H1 (cell line): ENCODE results near the gene EDEM1.

Experiments used
- ATF3 ChIP-seq: IDR thresholded peaks from 2 replicates; pipeline ENCODE4 v1.6.1; 2011; ENCODE audit warnings: low read depth, mild to moderate bottlenecking, low read length; ENCODE audit not compliant: insufficient read depth
- BCL11A ChIP-seq, 2 experiments: IDR thresholded peaks; one replicate each; pipeline ENCODE4 v1.6.1; 2011; ENCODE audit warnings: low read depth in 2 of 2, low read length in 2 of 2, mild to moderate bottlenecking in 2 of 2
- CTCF ChIP-seq, 3 experiments: IDR thresholded peaks; 1 replicate in 2 of 3; 2 replicates in 1 of 3; pipeline versions ENCODE4 v1.5.1 to v1.6.1; 2011; ENCODE audit warnings: low read length in 3 of 3, mild to moderate bottlenecking in 3 of 3, inconsistent platforms in 2 of 3, low read depth in 1 of 3, moderate library complexity in 1 of 3; ENCODE audit not compliant: insufficient read depth in 1 of 3; ENCODE audit errors: control extremely low read depth in 1 of 3
- EP300 ChIP-seq, 2 experiments: IDR thresholded peaks; 1 replicate in 1 of 2; 2 replicates in 1 of 2; pipeline ENCODE4 v1.6.1; 2011 to 2012; ENCODE audit warnings: low read depth in 2 of 2, low read length in 2 of 2, mild to moderate bottlenecking in 2 of 2, borderline replicate concordance in 1 of 2, inconsistent platforms in 1 of 2, moderate library complexity in 1 of 2
- EZH2 ChIP-seq: fragments of 200-600 bp; sonication (generic); IDR thresholded peaks from 2 replicates; pipeline ENCODE4 v1.7.1; 2012; ENCODE audit warnings: low read depth, mild to moderate bottlenecking, moderate library complexity, low read length, inconsistent platforms; ENCODE audit not compliant: severe bottlenecking
- FOSL1 ChIP-seq: IDR thresholded peaks from 2 replicates; pipeline ENCODE4 v1.6.1; 2011; ENCODE audit warnings: mild to moderate bottlenecking, low read depth, low read length, moderate library complexity; ENCODE audit not compliant: insufficient read depth
- POLR2A ChIP-seq, 2 experiments: IDR thresholded peaks; 1 replicate in 1 of 2; 2 replicates in 1 of 2; pipeline ENCODE4 v1.6.1; 2011; ENCODE audit warnings: low read depth in 2 of 2, low read length in 2 of 2, mild to moderate bottlenecking in 2 of 2; ENCODE audit errors: control extremely low read depth in 1 of 2
- RAD21 ChIP-seq, 2 experiments: IDR thresholded peaks in 1 of 2; conservative IDR thresholded peaks in 1 of 2; 2 replicates each; pipeline ENCODE4 v1.6.1; 2011; ENCODE audit warnings: low read depth in 2 of 2, low read length in 2 of 2, improper control_type of control experiment in 1 of 2, inconsistent platforms in 1 of 2, mild to moderate bottlenecking in 1 of 2, moderate library complexity in 1 of 2
- RFX5 ChIP-seq: IDR thresholded peaks from 2 replicates; pipeline ENCODE4 v1.6.1; 2011; ENCODE audit warnings: low read depth, low read length, improper control_type of control experiment, borderline replicate concordance
- SP1 ChIP-seq: IDR thresholded peaks from 2 replicates; pipeline ENCODE4 v1.6.1; 2011; ENCODE audit warnings: low read depth, low read length
- SP2 ChIP-seq: IDR thresholded peaks from 2 replicates; pipeline ENCODE4 v1.6.1; 2012; ENCODE audit warnings: mild to moderate bottlenecking, low read length, inconsistent platforms
- SRF ChIP-seq: IDR thresholded peaks from 2 replicates; pipeline ENCODE4 v1.6.1; 2011; ENCODE audit warnings: mild to moderate bottlenecking, low read depth, low read length, moderate library complexity
- TAF1 ChIP-seq: IDR thresholded peaks from 2 replicates; pipeline ENCODE4 v1.6.1; 2011; ENCODE audit warnings: mild to moderate bottlenecking, low read depth, low read length
- USF2 ChIP-seq: IDR thresholded peaks from 2 replicates; pipeline ENCODE4 v1.6.1; 2011; ENCODE audit warnings: low read length, improper control_type of control experiment

- TF ChIP-seq EZH2 (no peak), SP1 (no peak), RAD21 (IDR thresholded peaks at IDR 0.05 in 1 of 2, conservative IDR thresholded peaks at IDR 0.05 in 1 of 2; ENCODE audit: low read depth in 2 of 2, low read length in 2 of 2) (no peak), POLR2A (IDR thresholded peaks at IDR 0.05; ENCODE audit: control extremely low read depth in 1 of 2, low read depth in 2 of 2, low read length in 2 of 2) (no peak), SP2 (no peak), CTCF (IDR thresholded peaks at IDR 0.05; ENCODE audit: control extremely low read depth in 1 of 3, insufficient read depth in 1 of 3, low read depth in 1 of 3, low read length in 3 of 3) (no peak), EP300 (IDR thresholded peaks at IDR 0.05; ENCODE audit: borderline replicate concordance in 1 of 2, low read depth in 2 of 2, low read length in 2 of 2) (no peak), FOSL1 (no peak), ATF3 (no peak), SRF (no peak), USF2 (no peak), RFX5 (no peak), BCL11A (IDR thresholded peaks at IDR 0.05; ENCODE audit: low read depth in 2 of 2, low read length in 2 of 2) (no peak), TAF1 (no peak)
These were observed 75.0 kb downstream of the EDEM1 start for GRCh38 chr3:5262507-5262906.
